KOPT-K1 (cell line): ENCODE measurements around the gene RADIL.
"Not testable (repeated sequence)": the region's sequence is repeated elsewhere in the genome, so short reads cannot be mapped to it uniquely, and the experiment has no call there.

Experiments used
- H3K27ac ChIP-seq: fragments of 200-600 bp; sonication (generic); 2 replicates; pipeline ENCODE4 v1.5.1; 2016; ENCODE audit warnings: antibody characterized with exemption, mild to moderate bottlenecking, low read depth, low read length; ENCODE audit not compliant: poor library complexity, severe bottlenecking
- H3K36me3 ChIP-seq: fragments of 200-600 bp; sonication (generic); 2 replicates; pipeline ENCODE4 v1.5.1; 2017; ENCODE audit warnings: antibody characterized with exemption, mild to moderate bottlenecking, low read length, moderate library complexity; ENCODE audit not compliant: insufficient read depth
- H3K9me3 ChIP-seq: fragments of 200-600 bp; sonication (generic); 2 replicates; pipeline ENCODE4 v1.5.1; 2017; ENCODE audit warnings: antibody characterized with exemption, low read length, mild to moderate bottlenecking; ENCODE audit not compliant: insufficient read depth, poor library complexity, severe bottlenecking

RADIL gene

GRCh38 chr7:4816419-4817080 is 67.0 kb downstream of the RADIL start:
- H3K27ac ChIP-seq: no peak overlapping the region
- no peaks in the 10 kb centered on the region for H3K9me3 ChIP-seq
- no peaks in the 10 kb centered on the region for H3K36me3 ChIP-seq

- Histone ChIP-seq H3K36me3 (no peaks in the 10 kb centered on the region), H3K27ac (no peak overlapping the region), H3K9me3 (no peaks in the 10 kb centered on the region)
Observed at GRCh38 chr7:4815609-4816418, 67.7 kb downstream of the RADIL start.

GRCh38 chr7:4815121-4815520 is 68.4 kb downstream of the RADIL start:
- H3K36me3 ChIP-seq: no peaks in the 10 kb centered on the region
- no peak overlapping the region for H3K27ac ChIP-seq
- H3K9me3 ChIP-seq: no peaks in the 10 kb centered on the region

GRCh38 chr7:4814433-4814832 is 69.1 kb downstream of the RADIL start:
- no peaks in the 10 kb centered on the region for H3K36me3 ChIP-seq
- H3K9me3 ChIP-seq: no peaks in the 10 kb centered on the region
- no peak overlapping the region for H3K27ac ChIP-seq

- Histone ChIP-seq H3K9me3 (no peaks in the 10 kb centered on the region), H3K36me3 (no peaks in the 10 kb centered on the region), H3K27ac (no peak overlapping the region)
Observed at GRCh38 chr7:4809666-4810065, 73.8 kb downstream of the RADIL start.

- no peak overlapping the region for H3K27ac ChIP-seq
- H3K36me3 ChIP-seq: no peaks in the 10 kb centered on the region
- H3K9me3 ChIP-seq: no peaks in the 10 kb centered on the region
Observed at GRCh38 chr7:4809091-4809591, 74.4 kb downstream of the RADIL start.

GRCh38 chr7:4808565-4808964 is 75.0 kb downstream of the RADIL start:
- no peak overlapping the region for H3K27ac ChIP-seq
- no peaks in the 10 kb centered on the region for H3K9me3 ChIP-seq
- no peaks in the 10 kb centered on the region for H3K36me3 ChIP-seq

- no peaks in the 10 kb centered on the region for H3K9me3 ChIP-seq
- H3K27ac ChIP-seq: no peak overlapping the region
Observed at GRCh38 chr7:4808026-4808425, 75.5 kb downstream of the RADIL start.

GRCh38 chr7:4807598-4808016 is 75.9 kb downstream of the RADIL start:
- H3K27ac ChIP-seq: no peak overlapping the region
- H3K36me3 ChIP-seq: no peaks in the 10 kb centered on the region
- H3K9me3 ChIP-seq: no peaks in the 10 kb centered on the region

More at GRCh38 chr7:4808026-4808425, 75.5 kb downstream of the RADIL start:
- no peaks in the 10 kb centered on the region for H3K36me3 ChIP-seq

GRCh38 chr7:4806983-4807597 is 76.4 kb downstream of the RADIL start:
- H3K9me3 ChIP-seq: no peaks in the 10 kb centered on the region
- H3K27ac ChIP-seq: no peak overlapping the region
- no peaks in the 10 kb centered on the region for H3K36me3 ChIP-seq

GRCh38 chr7:4805984-4806300 is 77.6 kb downstream of the RADIL start:
- H3K9me3 ChIP-seq: no peaks in the 10 kb centered on the region
- H3K36me3 ChIP-seq: no peaks in the 10 kb centered on the region
- H3K27ac ChIP-seq: no peak overlapping the region

GRCh38 chr7:4805110-4805983 is 78.2 kb downstream of the RADIL start:
- Histone ChIP-seq H3K36me3 (no peaks in the 10 kb centered on the region), H3K27ac (no peak overlapping the region), H3K9me3 (no peaks in the 10 kb centered on the region)

GRCh38 chr7:4803397-4804241 is 79.9 kb downstream of the RADIL start:
- Histone ChIP-seq H3K9me3 (no peaks in the 10 kb centered on the region), H3K36me3 (no peaks in the 10 kb centered on the region), H3K27ac (no peak overlapping the region)

- H3K27ac ChIP-seq, H3K9me3 ChIP-seq, H3K36me3 ChIP-seq: not testable (repeated sequence)
Observed at GRCh38 chr7:4802577-4802976, 80.9 kb downstream of the RADIL start.
